Measurements from ENCODE around the gene RCAN3.
"Not testable (repeated sequence)": the region's sequence is repeated elsewhere in the genome, so short reads cannot be mapped to it uniquely, and the experiment has no call there.

Gene RCAN3

GRCh38 chr1:24486331-24487065 lies 16.1 kb upstream of the RCAN3 start:
- DNase-seq = no peak

- DNase-seq = no peak
These were observed 15.2 kb upstream of the RCAN3 start for GRCh38 chr1:24487455-24487854.

- DNase-seq = not testable (repeated sequence)
These were observed 14.5 kb upstream of the RCAN3 start for GRCh38 chr1:24488159-24488558.

- no peak for DNase-seq
These were observed 13.0 kb upstream of the RCAN3 start for GRCh38 chr1:24489674-24490073.

- DNase-seq = no peak
These were observed 12.4 kb upstream of the RCAN3 start for GRCh38 chr1:24490101-24490781.

GRCh38 chr1:24491577-24492360 lies 10.9 kb upstream of the RCAN3 start:
- no peak for DNase-seq

- not testable (repeated sequence) for DNase-seq
These were observed 9.7 kb upstream of the RCAN3 start for GRCh38 chr1:24492935-24493334.

- DNase-seq = no peak
These were observed 8.9 kb upstream of the RCAN3 start for GRCh38 chr1:24493785-24494184.

- no peak for DNase-seq
These were observed 4.0 kb upstream of the RCAN3 start for GRCh38 chr1:24498589-24498988.

GRCh38 chr1:24500448-24501048 lies 2.1 kb upstream of the RCAN3 start:
- no peak for DNase-seq

GRCh38 chr1:24501371-24502064 lies 1.1 kb upstream of the RCAN3 start:
- DNase-seq = no peak

GRCh38 chr1:24502065-24502708 lies 449 bp upstream of the RCAN3 start:
- peak in 1 of 2 donors; percentile 76 for DNase-seq

- no peak for DNase-seq
These were observed 569 bp downstream of the RCAN3 start for GRCh38 chr1:24503059-24503751.

GRCh38 chr1:24503870-24504523 lies 1.4 kb downstream of the RCAN3 start:
- DNase-seq = no peak

GRCh38 chr1:24504560-24504959 lies 1.9 kb downstream of the RCAN3 start:
- no peak for DNase-seq

GRCh38 chr1:24505816-24506215 lies 3.2 kb downstream of the RCAN3 start:
- no peak for DNase-seq

GRCh38 chr1:24506691-24507381 lies 4.2 kb downstream of the RCAN3 start:
- no peak for DNase-seq

- DNase-seq = no peak
These were observed 4.8 kb downstream of the RCAN3 start for GRCh38 chr1:24507405-24507804.

GRCh38 chr1:24508911-24509310 lies 6.3 kb downstream of the RCAN3 start:
- no peak for DNase-seq

- DNase-seq = no peak
These were observed 11.1 kb downstream of the RCAN3 start for GRCh38 chr1:24513706-24514105.

Measured in bone marrow (tissue), 2 donors.